GM12872 (cell line): ENCODE data around the gene ADCY7.

ENCODE experiments used
- CTCF ChIP-seq: IDR thresholded peaks from 3 replicates; pipeline ENCODE4 v1.5.1; 2011; ENCODE audit warnings: low read depth, mild to moderate bottlenecking, low read length, moderate library complexity; ENCODE audit not compliant: insufficient read depth

ADCY7 gene

GRCh38 chr16:50340578-50340977 lies 74.2 kb downstream of the ADCY7 start:
- no peak for TF ChIP-seq CTCF

- TF ChIP-seq CTCF, result no peak
Measured at GRCh38 chr16:50351116-50351515, 84.8 kb downstream of the ADCY7 start.

DNA sequence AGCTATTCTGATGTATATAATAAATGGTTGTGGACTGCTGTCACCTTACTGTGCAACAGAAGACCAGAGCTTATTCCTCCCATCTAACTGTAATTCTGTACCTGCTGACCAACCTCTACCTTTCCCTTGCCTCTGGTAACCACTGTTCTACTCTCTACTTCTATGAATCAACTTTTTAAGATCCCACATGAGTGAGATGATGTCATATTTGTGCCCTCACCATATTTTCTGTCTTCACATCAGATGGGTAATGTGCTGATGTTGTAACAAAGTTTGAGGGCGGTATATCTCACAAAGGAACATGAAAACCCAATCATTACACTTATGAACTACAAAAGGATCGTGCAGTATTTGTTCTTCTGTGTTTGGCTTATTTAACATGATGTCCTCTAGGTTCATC lies 85.6 kb downstream of the ADCY7 start:
- no peak for TF ChIP-seq CTCF

- TF ChIP-seq CTCF, result no peak
Measured at GRCh38 chr16:50354082-50354481, 87.7 kb downstream of the ADCY7 start.

DNA sequence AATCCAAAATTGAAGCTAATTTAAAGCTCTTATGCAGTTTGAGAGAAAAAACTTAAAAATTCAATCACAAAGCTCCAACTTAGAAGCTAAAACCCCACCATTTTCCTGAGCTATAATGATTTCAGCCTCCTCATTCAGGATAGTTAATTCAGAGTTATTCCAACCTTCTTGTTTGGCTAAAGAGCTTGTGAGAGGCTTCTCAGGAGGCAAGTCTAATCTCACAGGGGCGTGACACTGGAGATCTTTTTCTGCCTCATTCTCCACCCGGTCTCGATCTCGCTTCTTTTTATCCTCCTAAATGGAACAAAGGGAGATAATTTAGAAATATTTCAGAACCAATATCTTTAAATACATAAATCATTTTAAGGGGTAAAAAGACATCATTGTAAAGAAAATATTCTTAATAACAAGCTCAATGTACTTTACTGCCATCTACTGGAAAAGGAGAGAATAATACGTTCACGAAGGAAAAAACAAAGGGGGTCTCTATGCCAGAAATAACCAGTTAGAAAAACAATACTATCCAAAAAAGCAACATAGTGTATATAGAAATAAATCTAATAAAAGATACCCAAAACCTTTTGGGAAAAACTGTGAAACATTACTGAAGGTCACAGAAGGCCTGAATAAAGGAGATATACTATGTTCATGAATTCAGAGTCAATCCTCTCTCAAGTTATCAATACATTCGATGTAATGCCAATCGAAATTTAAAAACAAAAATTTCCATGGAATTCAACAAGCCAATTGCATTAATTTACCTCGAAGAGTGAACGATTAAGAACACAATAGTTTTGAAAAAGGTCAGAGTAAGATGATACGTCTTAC lies 88.5 kb downstream of the ADCY7 start:
- TF ChIP-seq CTCF, result peak; percentile 51

- no peak for TF ChIP-seq CTCF
Measured at GRCh38 chr16:50359626-50360025, 93.3 kb downstream of the ADCY7 start.

GRCh38 chr16:50360033-50360778 lies 93.9 kb downstream of the ADCY7 start:
- no peak for TF ChIP-seq CTCF
